ENCODE results near the gene FADS2.

FADS2 gene

DNA sequence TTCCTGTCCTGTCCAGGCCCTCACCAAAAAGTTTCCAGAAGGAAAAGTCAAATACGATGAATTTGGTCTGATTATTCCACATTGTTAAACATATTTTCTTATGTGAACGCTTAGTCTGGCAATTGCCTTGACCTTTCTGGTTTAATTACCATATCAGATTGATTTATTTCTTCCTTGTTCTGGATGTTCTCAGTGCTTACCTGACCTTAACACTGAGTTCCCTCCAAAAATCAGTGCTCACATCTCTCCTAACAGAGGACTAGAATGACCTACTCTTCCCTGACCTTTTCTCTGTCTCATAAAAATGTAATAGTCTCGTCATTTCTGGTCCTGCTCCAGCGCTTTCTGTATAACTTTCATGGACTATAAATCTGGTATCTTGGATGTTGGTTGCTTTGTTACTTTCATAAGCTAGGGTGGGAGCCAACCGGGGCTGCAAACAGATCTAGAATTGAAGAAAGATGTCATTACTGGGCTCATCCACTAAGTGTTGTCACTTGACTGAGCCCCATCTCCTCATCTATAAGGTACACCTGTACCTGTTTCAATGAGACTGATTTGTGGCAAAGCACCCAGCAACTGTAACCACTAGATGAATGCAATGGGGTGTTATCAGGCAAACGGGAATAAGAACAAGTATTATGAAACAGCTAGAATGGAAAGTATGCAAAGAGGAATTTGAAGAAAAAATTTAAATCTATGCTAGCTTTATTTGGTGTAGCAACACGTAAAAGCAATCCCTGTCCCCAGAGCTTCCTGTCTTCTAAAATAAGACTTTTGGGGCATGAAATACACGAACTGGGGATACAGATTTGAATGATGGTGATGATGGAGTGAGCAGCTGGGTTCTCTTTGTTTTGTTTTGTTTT is 2.4 kb downstream of the FADS2 start:
- no peak for ATAC-seq
- no peak for TF ChIP-seq SNAI2 (CRISPR knock-in tag; IDR thresholded peaks at IDR 0.05)
- TF ChIP-seq PPARA (CRISPR knock-in tag; IDR thresholded peaks at IDR 0.05; ENCODE audit: borderline replicate concordance): no peak
- TF ChIP-seq ZFP30 (CRISPR knock-in tag; IDR thresholded peaks at IDR 0.05): no peak

- no peak for TF ChIP-seq ZNF70 (CRISPR knock-in tag; IDR thresholded peaks at IDR 0.05)
- no peak for TF ChIP-seq GLIS3 (CRISPR knock-in tag; IDR thresholded peaks at IDR 0.05)
- TF ChIP-seq, protein P1, sequence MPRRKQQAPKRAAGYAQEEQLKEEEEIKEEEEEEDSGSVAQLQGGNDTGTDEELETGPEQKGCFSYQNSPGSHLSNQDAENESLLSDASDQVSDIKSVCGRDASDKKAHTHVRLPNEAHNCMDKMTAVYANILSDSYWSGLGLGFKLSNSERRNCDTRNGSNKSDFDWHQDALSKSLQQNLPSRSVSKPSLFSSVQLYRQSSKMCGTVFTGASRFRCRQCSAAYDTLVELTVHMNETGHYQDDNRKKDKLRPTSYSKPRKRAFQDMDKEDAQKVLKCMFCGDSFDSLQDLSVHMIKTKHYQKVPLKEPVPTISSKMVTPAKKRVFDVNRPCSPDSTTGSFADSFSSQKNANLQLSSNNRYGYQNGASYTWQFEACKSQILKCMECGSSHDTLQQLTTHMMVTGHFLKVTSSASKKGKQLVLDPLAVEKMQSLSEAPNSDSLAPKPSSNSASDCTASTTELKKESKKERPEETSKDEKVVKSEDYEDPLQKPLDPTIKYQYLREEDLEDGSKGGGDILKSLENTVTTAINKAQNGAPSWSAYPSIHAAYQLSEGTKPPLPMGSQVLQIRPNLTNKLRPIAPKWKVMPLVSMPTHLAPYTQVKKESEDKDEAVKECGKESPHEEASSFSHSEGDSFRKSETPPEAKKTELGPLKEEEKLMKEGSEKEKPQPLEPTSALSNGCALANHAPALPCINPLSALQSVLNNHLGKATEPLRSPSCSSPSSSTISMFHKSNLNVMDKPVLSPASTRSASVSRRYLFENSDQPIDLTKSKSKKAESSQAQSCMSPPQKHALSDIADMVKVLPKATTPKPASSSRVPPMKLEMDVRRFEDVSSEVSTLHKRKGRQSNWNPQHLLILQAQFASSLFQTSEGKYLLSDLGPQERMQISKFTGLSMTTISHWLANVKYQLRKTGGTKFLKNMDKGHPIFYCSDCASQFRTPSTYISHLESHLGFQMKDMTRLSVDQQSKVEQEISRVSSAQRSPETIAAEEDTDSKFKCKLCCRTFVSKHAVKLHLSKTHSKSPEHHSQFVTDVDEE (CRISPR knock-in tag; IDR thresholded peaks at IDR 0.05): no peak
- TF ChIP-seq ZNF8 (CRISPR knock-in tag; IDR thresholded peaks at IDR 0.05): no peak
- TF ChIP-seq, protein P2, sequence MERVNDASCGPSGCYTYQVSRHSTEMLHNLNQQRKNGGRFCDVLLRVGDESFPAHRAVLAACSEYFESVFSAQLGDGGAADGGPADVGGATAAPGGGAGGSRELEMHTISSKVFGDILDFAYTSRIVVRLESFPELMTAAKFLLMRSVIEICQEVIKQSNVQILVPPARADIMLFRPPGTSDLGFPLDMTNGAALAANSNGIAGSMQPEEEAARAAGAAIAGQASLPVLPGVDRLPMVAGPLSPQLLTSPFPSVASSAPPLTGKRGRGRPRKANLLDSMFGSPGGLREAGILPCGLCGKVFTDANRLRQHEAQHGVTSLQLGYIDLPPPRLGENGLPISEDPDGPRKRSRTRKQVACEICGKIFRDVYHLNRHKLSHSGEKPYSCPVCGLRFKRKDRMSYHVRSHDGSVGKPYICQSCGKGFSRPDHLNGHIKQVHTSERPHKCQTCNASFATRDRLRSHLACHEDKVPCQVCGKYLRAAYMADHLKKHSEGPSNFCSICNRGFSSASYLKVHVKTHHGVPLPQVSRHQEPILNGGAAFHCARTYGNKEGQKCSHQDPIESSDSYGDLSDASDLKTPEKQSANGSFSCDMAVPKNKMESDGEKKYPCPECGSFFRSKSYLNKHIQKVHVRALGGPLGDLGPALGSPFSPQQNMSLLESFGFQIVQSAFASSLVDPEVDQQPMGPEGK (CRISPR knock-in tag; IDR thresholded peaks at IDR 0.05; ENCODE audit: borderline replicate concordance): no peak
- TF ChIP-seq CSRNP3 (CRISPR knock-in tag; IDR thresholded peaks at IDR 0.05): no peak
- no peak for TF ChIP-seq PPARA (CRISPR knock-in tag; IDR thresholded peaks at IDR 0.05; ENCODE audit: borderline replicate concordance)
- TF ChIP-seq SNAI2 (CRISPR knock-in tag; IDR thresholded peaks at IDR 0.05): no peak
- TF ChIP-seq TOX (CRISPR knock-in tag; IDR thresholded peaks at IDR 0.05; ENCODE audit: borderline replicate concordance): no peak
- TF ChIP-seq POU6F1 (CRISPR knock-in tag; IDR thresholded peaks at IDR 0.05; ENCODE audit: borderline replicate concordance, low read depth): no peak
- no peak for TF ChIP-seq ISL1 (CRISPR knock-in tag; IDR thresholded peaks at IDR 0.05)
- no peak for TF ChIP-seq TCF4 (CRISPR knock-in tag; IDR thresholded peaks at IDR 0.05; ENCODE audit: borderline replicate concordance)
- no peak for TF ChIP-seq ESRRG (CRISPR knock-in tag; IDR thresholded peaks at IDR 0.05)
- no peak for ATAC-seq
Observed at GRCh38 chr11:61832207-61832606, 4.1 kb downstream of the FADS2 start.

GRCh38 chr11:61832754-61833153 is 4.7 kb downstream of the FADS2 start:
- ATAC-seq: no peak
- TF ChIP-seq ZNF70 (CRISPR knock-in tag; IDR thresholded peaks at IDR 0.05): no peak
- TF ChIP-seq SNAI2 (CRISPR knock-in tag; IDR thresholded peaks at IDR 0.05): no peak
- TF ChIP-seq ZFP30 (CRISPR knock-in tag; IDR thresholded peaks at IDR 0.05): no peak

GRCh38 chr11:61833471-61833870 is 5.4 kb downstream of the FADS2 start:
- TF ChIP-seq POU6F1 (CRISPR knock-in tag; IDR thresholded peaks at IDR 0.05; ENCODE audit: borderline replicate concordance, low read depth) (no peak), OSR1 (CRISPR knock-in tag; IDR thresholded peaks at IDR 0.05) (no peak), PPARA (CRISPR knock-in tag; IDR thresholded peaks at IDR 0.05; ENCODE audit: borderline replicate concordance) (no peak)
- ATAC-seq: no peak
